ENCODE measurements around the gene KHDC4. TPM values are rescaled to one million over a fixed set of nuclear protein-coding genes. Genes with fewer than 3 reads are reported as not detected.
A peak's percentile ranks its signal among the peaks of the same experiment; 100 is the strongest.

The KHDC4 gene
- total RNA-seq, 2 donors from 2014 or later: 67.5 to 109 TPM

DNA sequence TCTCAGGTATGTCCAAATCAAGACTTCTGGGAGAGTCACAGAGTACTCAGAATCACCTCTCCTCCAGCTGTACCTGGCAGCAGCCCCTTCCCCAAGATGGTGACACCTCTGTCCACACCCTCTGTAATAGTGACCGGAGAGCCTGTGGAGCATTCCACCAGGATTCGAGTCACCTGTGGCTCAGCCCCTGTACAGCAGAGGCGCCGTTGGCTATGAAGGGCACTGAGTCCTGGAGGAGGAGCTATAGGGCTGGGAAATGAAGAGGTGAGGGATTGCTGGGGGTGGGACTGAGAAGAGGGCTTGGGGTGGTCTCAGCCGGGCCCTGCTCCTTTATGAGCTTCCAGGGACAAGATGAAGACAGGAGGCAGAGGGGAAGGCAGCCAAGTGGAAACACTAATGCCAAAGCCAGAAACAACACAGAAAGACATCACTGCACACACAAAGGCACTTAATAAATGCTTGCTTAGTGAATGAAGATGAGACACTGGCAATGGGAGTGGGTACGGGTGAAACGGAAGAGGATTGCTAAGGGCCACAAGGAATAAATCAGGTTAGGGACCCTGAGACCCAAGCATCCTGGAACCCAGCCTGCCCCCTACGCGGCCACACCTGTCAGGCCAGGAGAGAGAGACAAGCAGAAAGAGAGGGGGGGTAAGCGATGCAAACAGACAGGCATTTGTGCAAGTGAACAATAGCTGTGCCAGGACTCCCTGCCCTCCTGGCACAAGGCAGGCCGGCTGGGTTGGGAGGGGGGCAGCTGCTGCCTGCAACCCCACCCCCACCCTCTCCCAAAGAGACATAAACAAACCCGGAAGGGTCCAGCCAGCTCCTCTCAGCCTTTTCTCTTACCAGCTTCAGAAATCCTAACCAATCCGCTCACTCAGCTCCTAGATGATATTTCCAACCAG, 40.2 kb upstream of the KHDC4 start:
- Mint-ChIP-seq H3K9me3 (no peaks in the 10 kb centered on the region), H3K4me3 (peak overlapping the region; percentile 100), H3K27me3 (no peaks in the 10 kb centered on the region), H3K36me3 (ENCODE audit: low read depth) (peaks cover 91% of the 10 kb centered on the region), H3K4me1 (peaks cover 55% of the 10 kb centered on the region), H3K27ac (peak overlapping the region; percentile 99)
- no peak for ATAC-seq (replicated peaks)

DNA sequence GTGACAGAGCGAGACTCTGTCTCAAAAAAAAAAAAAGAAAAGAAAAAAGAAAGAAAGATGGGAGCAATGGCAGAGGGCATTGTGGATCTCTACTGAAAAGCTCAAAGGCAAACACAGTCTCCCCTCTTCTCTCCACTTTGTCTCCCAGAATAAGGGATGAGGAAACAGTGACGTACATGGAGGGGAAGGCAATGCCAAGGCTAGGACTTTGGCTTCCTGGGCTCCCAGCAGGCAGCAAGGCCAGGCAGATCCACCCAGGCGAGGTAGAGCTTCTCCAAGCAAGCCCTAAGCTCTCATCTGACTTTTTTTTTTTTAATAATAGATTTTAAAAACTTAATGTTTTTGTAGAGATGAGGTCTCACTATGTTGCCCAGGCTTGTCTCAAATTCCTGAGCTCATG, 39.5 kb upstream of the KHDC4 start:
- no peaks in the 10 kb centered on the region for H3K27me3 Mint-ChIP-seq
- peaks cover 91% of the 10 kb centered on the region for H3K36me3 Mint-ChIP-seq (ENCODE audit: low read depth)
- ATAC-seq (replicated peaks): no peak
- peak overlapping the region; percentile 100 for H3K4me3 Mint-ChIP-seq
- peak overlapping the region; percentile 87 for H3K27ac Mint-ChIP-seq
- peaks cover 62% of the 10 kb centered on the region for H3K4me1 Mint-ChIP-seq
- no peaks in the 10 kb centered on the region for H3K9me3 Mint-ChIP-seq

DNA sequence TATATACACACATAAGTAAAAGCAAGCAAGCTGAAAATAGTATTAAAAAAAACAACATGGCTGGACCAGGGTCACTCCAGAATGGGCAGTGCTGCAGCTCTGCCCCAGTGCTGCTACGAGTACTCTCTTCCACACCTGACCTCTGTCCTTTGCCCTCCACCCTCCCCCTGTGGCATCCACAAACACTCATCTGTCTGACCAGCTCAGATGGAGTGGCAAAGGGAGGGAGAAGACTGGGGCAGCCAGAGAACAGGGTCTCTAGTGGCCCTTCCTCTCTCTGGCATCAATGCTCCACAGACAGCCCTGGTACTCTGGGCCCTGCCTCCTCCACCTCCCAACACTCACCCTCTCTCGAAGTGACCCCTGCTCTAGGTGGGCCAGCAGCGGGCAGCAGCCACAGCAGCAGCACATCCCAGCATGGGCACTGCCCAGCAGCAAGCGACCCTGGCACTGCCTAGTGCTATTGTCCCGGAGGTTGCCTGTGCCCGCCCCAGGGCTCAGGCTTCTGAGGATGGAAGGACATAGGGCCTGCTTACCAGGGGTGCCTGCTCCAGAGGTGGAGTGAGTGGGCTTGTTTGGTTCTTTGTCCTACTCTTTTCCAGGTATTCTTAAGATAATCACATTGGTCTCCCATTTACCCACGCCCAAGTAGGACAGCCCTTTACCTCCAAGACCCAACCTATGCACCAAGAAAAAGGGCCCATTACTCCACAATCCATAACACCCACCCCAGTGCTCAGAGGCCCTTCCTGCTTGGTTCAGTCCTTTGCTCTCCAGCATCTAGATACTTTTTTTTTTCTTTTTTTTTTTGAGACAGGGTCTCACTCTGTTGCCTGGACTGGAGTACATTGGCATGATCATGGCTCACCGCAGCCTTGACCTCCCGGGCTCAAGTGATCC, 37.9 kb upstream of the KHDC4 start:
- Mint-ChIP-seq H3K27me3 (no peaks in the 10 kb centered on the region), H3K27ac (peak overlapping the region; percentile 87), H3K9me3 (no peaks in the 10 kb centered on the region), H3K36me3 (ENCODE audit: low read depth) (peaks cover 100% of the 10 kb centered on the region), H3K4me3 (peak overlapping the region; percentile 100), H3K4me1 (peaks cover 64% of the 10 kb centered on the region)
- ATAC-seq (replicated peaks): no peak

DNA sequence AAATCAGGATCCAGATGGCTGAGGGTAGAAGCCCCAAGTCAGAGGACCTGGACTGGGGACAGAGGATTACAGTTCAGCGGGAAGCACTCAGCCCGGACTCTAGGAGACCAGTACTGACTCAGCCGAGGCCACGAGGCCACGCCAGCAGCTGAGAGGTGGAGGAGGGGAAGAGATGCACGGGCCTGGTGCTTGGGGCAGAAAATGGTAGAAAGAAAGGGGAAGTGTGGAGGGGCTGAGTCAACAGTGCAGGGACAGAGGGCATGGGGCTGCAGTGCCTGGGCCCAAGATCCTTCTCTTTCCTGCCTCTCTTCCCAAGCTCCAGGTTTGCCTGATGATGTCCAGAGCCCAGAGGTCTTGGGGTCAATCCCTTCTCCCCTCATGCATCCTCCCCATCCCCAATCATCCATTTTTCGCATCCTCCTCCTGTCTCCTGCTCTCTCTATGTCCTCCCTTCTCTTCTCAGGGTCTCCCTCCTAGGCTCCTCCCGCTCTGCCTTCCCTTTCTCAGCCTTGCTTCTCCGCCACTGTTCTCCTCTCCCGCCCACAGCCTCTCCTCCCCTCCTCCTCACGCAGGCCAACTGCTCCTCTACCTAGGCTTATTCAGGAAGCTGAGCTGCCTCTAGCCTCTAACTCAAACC, 36.4 kb upstream of the KHDC4 start:
- Mint-ChIP-seq H3K4me1 (peaks cover 60% of the 10 kb centered on the region), H3K9me3 (no peaks in the 10 kb centered on the region), H3K36me3 (ENCODE audit: low read depth) (peaks cover 100% of the 10 kb centered on the region), H3K4me3 (peak overlapping the region; percentile 100), H3K27ac (peak overlapping the region; percentile 87), H3K27me3 (no peaks in the 10 kb centered on the region)
- peak; percentile 92 for ATAC-seq (replicated peaks)

DNA sequence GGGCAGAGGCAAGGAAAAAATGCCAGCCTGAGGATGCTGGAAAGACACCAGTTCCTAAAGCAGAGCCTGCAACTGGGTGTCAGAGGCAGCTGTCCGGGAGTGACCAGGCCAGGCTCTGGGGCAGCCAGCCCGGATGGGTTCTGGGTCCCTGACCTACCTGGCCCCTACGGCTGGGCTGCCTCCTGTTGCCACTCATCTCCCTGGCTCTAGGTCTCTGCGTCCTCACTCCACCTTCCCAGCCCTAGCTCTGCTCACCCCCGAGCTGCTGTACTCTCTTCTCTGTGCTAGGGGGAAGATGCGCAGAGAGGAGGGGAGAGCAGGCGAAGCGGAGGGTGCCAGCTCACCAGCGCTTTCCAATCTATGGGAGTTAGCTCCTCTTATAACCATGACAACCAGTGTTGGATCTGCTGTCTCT, 35.2 kb upstream of the KHDC4 start:
- Mint-ChIP-seq H3K27me3 (no peaks in the 10 kb centered on the region), H3K9me3 (no peaks in the 10 kb centered on the region), H3K4me1 (peaks cover 48% of the 10 kb centered on the region), H3K4me3 (peak overlapping the region; percentile 100), H3K27ac (peak overlapping the region; percentile 87), H3K36me3 (ENCODE audit: low read depth) (peaks cover 100% of the 10 kb centered on the region)
- no peak for ATAC-seq (replicated peaks)

DNA sequence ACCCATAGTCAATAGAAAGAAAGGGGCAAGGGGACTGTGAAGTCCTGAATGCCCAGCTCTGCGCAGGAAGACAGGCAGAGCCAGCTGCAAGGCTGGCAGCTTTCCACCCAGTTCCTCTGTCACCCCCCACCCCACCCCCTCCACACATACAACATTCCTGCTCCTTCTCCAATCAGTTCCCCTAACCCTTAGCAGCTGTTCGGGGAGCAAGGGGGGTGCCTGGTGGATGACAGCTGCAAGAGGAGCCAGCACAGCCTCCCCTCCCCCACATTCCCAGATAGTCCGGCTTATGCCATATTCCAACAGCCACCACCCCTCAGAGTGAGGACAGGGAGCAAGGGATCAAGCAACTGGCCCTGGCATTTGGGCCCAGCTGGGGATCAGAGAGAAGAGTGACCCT, 34.5 kb upstream of the KHDC4 start:
- Mint-ChIP-seq H3K4me1 (peaks cover 44% of the 10 kb centered on the region), H3K4me3 (peak overlapping the region; percentile 100), H3K36me3 (ENCODE audit: low read depth) (peaks cover 98% of the 10 kb centered on the region), H3K27me3 (no peaks in the 10 kb centered on the region), H3K9me3 (no peaks in the 10 kb centered on the region), H3K27ac (peak overlapping the region; percentile 87)
- no peak for ATAC-seq (replicated peaks)

DNA sequence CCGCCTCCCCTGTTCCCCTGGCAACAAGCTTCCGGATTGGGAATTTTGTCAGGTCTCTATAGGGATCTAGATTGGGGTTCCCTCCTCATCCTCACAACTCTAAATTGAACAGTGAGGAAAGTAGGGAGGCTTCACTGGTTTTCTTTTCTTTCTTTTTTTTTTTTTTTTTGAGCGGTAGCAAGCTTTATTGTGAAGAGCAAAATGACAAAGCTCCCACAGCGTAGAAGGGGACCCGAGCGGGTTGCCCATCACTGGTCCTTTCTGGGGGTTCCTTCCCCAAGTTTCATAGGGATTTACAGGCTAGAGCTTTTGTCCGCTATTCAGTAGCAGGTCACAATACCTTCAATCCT, 33.8 kb upstream of the KHDC4 start:
- Mint-ChIP-seq H3K4me1 (peaks cover 40% of the 10 kb centered on the region), H3K9me3 (no peaks in the 10 kb centered on the region), H3K27me3 (no peaks in the 10 kb centered on the region), H3K27ac (peak overlapping the region; percentile 87), H3K36me3 (ENCODE audit: low read depth) (peaks cover 94% of the 10 kb centered on the region), H3K4me3 (peak overlapping the region; percentile 100)
- no peak for ATAC-seq (replicated peaks)

DNA sequence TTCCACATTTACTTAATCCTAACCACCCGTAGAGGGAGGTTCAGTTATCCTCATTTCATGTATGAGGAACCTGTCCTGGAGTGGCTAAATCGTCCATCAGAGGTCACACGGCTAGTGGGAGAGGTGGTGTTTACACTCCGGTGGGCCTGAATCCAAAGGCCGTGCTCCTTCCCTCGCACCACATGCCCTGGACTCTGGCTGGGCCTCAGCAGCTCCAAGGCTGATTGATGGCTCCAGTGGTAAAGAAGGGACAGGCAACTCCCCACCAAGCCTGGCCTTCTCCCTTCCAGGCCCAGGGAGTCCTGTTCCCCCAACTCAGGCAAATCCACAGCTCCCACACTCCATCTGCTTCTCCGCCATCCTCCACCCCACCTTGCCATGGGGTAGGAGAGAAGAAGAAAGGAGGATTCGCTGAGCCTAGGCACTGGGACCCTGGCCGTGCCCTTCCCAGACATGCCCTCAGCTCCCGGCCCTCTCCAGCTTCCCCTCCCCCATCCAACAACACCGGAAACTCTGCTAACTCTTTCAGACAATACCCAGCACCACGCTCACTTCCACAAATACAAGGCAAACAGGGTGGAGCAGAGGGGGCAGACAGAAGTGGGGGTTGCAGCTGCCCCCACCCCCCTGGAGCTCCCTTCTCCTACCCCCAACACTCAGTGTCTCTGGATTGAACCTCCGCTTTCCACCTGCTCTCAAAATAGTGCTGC, 33.3 kb upstream of the KHDC4 start:
- Mint-ChIP-seq H3K36me3 (ENCODE audit: low read depth) (peaks cover 94% of the 10 kb centered on the region), H3K27me3 (no peaks in the 10 kb centered on the region), H3K4me1 (peaks cover 35% of the 10 kb centered on the region), H3K4me3 (peak overlapping the region; percentile 100), H3K27ac (peak overlapping the region; percentile 87), H3K9me3 (no peaks in the 10 kb centered on the region)
- no peak for ATAC-seq (replicated peaks)

DNA sequence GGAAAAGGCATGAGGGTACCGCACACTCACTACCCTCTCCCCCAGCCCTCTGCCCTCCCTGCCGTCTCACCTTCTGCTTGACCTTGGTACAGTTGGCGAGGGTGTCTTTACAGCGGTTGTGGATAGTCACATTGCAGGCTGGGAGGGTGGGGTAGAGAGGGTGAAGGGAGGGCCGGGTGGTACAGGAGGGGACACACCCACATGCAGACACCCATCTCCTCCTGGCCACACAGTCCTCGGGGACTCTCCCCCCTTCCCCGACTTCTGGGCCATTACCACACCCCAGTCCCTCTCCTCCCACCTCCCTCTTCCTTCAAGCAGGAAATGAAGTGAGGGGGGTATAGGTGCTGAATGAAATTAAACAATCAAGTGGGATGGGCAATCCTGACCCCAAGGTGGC, 32.5 kb upstream of the KHDC4 start:
- peaks cover 94% of the 10 kb centered on the region for H3K36me3 Mint-ChIP-seq (ENCODE audit: low read depth)
- peak overlapping the region; percentile 100 for H3K4me3 Mint-ChIP-seq
- peaks cover 32% of the 10 kb centered on the region for H3K4me1 Mint-ChIP-seq
- H3K27ac Mint-ChIP-seq: peak overlapping the region; percentile 87
- ATAC-seq (replicated peaks): no peak
- no peaks in the 10 kb centered on the region for H3K27me3 Mint-ChIP-seq
- no peaks in the 10 kb centered on the region for H3K9me3 Mint-ChIP-seq

DNA sequence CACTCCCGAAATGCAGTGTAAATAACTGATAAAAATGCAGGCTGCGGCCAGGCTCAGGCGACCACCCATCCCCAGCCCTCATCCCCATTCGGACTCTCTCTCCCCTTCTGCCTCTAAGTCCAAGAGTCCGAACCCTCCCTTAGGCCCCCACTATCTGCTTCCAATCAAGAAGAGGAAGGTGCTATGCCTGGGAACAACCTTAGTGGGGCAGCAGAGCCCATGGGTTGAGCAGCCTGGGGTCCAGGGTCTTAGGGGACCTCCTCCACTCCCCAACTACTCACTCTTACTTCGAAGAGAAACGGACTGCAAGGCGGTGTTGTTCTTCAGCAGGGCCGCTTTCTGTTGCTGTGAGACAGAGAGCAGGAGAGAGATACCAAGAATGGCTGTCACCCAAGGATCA, 31.9 kb upstream of the KHDC4 start:
- Mint-ChIP-seq H3K27me3 (no peaks in the 10 kb centered on the region), H3K9me3 (no peaks in the 10 kb centered on the region), H3K27ac (peak overlapping the region; percentile 87), H3K4me1 (peaks cover 30% of the 10 kb centered on the region), H3K4me3 (no peak overlapping the region), H3K36me3 (ENCODE audit: low read depth) (peaks cover 94% of the 10 kb centered on the region)
- ATAC-seq (replicated peaks): no peak

DNA sequence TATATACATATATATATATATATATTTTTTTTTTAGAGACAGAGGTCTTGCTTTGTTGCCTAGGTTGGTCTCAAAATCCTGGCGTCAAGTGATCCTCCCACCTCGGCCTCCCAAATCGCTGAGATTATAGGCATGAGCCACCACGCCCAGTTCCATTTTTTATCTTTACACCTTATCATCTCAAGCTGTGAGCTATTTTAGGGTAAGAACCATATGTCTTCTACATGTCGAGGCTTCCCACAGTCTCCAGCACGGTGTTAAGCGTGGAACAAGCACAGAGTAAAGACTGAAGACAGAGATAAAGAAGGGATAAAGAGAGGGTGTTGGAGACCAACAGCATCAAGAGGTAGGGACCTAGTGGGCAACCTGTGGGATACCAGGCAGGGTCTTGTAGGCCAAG, 30.0 kb upstream of the KHDC4 start:
- Mint-ChIP-seq H3K36me3 (ENCODE audit: low read depth) (peaks cover 94% of the 10 kb centered on the region), H3K4me3 (no peak overlapping the region), H3K4me1 (peaks cover 11% of the 10 kb centered on the region), H3K27me3 (no peaks in the 10 kb centered on the region), H3K9me3 (no peaks in the 10 kb centered on the region), H3K27ac (no peak overlapping the region)
- no peak for ATAC-seq (replicated peaks)

DNA sequence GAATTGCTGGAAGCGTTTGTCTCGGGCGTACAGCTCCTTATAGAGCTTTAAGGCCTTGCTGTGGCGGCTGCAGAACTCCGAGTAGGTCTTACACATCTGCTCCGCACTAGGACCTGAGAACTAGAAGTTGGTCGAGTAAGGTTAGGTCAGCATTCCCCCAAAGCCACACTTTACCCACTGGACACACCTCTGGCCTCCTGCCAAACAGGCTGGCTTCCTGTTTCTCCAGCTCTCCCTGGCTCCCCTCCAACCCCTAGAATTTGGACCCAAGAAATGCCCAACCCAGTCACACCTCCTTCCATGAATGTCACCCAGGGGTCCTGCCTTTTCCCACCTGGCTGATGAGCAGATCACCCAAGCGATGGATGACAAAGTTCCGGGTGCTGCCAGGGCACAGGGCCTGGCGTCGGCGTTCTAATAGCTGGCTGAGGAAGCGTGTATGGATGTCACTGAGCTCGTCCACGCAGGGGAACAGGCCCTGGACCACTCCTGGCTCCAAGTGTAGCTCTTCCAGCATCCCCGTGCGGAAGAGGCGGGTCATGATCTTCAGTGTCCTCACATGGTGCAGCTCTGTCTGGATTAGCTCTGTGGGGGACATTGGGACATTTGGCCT, 28.5 kb upstream of the KHDC4 start:
- no peak overlapping the region for H3K27ac Mint-ChIP-seq

DNA sequence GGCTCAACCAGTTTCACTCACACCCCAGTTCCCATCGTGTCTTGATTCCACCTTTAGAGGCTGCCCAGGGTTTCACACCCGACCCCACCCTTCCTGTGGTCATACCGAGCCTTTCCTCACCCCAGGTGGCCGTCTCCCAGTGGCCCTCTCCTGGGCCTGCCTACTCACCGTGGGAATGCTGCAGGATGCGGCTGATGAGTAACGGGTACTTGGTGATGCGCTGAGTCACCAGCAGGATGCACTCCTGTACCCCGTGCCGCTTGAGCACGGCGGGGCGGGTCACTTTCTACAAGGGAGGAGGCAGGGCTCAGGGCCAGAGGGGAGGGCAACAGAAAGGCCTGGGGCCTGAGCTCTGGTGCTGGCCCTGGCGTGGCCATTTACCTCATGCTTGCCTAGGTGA, 27.7 kb upstream of the KHDC4 start:
- Mint-ChIP-seq H3K36me3 (ENCODE audit: low read depth) (peaks cover 94% of the 10 kb centered on the region), H3K27ac (peak overlapping the region; percentile 82), H3K27me3 (no peaks in the 10 kb centered on the region), H3K4me1 (peaks cover 4% of the 10 kb centered on the region), H3K9me3 (no peaks in the 10 kb centered on the region), H3K4me3 (no peak overlapping the region)
- peak; percentile 88 for ATAC-seq (replicated peaks)

More for the DNA sequence above, 28.5 kb upstream of the KHDC4 start:
- H3K4me3 Mint-ChIP-seq: no peak overlapping the region
- peaks cover 4% of the 10 kb centered on the region for H3K4me1 Mint-ChIP-seq
- peaks cover 94% of the 10 kb centered on the region for H3K36me3 Mint-ChIP-seq (ENCODE audit: low read depth)
- H3K27me3 Mint-ChIP-seq: no peaks in the 10 kb centered on the region
- H3K9me3 Mint-ChIP-seq: no peaks in the 10 kb centered on the region
- ATAC-seq (replicated peaks): no peak

All from activated T-helper 17 cell treated with anti-CD3 and anti-CD28 coated beads, Interleukin-2, amount 50 U/mL, for 72 hours (primary cell).